Effector memory CD4-positive, alpha-beta T cell (primary cell): ENCODE measurements around the gene AGTPBP1.

Experiments
- DNase-seq, 3 donors: peaks; one replicate each; pipeline ENCODE4 v3.0.0-alpha.2; 2020
- H3K27ac ChIP-seq: 2 replicates; pipeline ENCODE4 v1.7.0; 2013; ENCODE audit warnings: mild to moderate bottlenecking, low read length, moderate library complexity; ENCODE audit not compliant: insufficient read depth, poor library complexity, severe bottlenecking
- H3K27me3 ChIP-seq: replicated peaks from 2 replicates; pipeline ENCODE4 v1.7.0; 2013; ENCODE audit warnings: mild to moderate bottlenecking, low read length; ENCODE audit not compliant: insufficient read depth, control insufficient read depth, poor library complexity, severe bottlenecking
- H3K36me3 ChIP-seq: 2 replicates; pipeline ENCODE4 v1.7.0; 2013; ENCODE audit warnings: mild to moderate bottlenecking, low read length, moderate library complexity; ENCODE audit not compliant: control insufficient read depth, insufficient read depth
- H3K4me1 ChIP-seq: 2 replicates; pipeline ENCODE4 v1.7.0; 2013; ENCODE audit warnings: low read length, mild to moderate bottlenecking; ENCODE audit not compliant: control insufficient read depth, insufficient read depth, poor library complexity, severe bottlenecking
- H3K4me3 ChIP-seq: 2 replicates; pipeline ENCODE4 v1.7.0; 2013; ENCODE audit warnings: low read length, low read depth, mild to moderate bottlenecking; ENCODE audit not compliant: insufficient read depth, poor library complexity, severe bottlenecking
- H3K9me3 ChIP-seq: 2 replicates; pipeline ENCODE4 v1.7.0; 2013; ENCODE audit warnings: mild to moderate bottlenecking, low read length, moderate library complexity; ENCODE audit not compliant: control insufficient read depth

AGTPBP1 gene

GRCh38 chr9:85743275-85744128 lies 1.7 kb upstream of the AGTPBP1 start:
- Histone ChIP-seq H3K27me3 (no peaks in the 10 kb centered on the region), H3K27ac (no peak overlapping the region), H3K9me3 (no peaks in the 10 kb centered on the region), H3K4me3 (no peak overlapping the region), H3K36me3 (no peaks in the 10 kb centered on the region), H3K4me1 (peaks cover 10% of the 10 kb centered on the region)
- no peak for DNase-seq

- Histone ChIP-seq H3K36me3 (no peaks in the 10 kb centered on the region), H3K27ac (peak overlapping the region; percentile 71), H3K9me3 (no peaks in the 10 kb centered on the region), H3K4me1 (peaks cover 10% of the 10 kb centered on the region), H3K27me3 (no peaks in the 10 kb centered on the region), H3K4me3 (peak overlapping the region; percentile 82)
- DNase-seq = no peak
Observed at GRCh38 chr9:85742597-85742936, 813 bp upstream of the AGTPBP1 start.

- Histone ChIP-seq H3K9me3 (no peaks in the 10 kb centered on the region), H3K36me3 (no peaks in the 10 kb centered on the region), H3K27ac (peak overlapping the region; percentile 95), H3K27me3 (no peaks in the 10 kb centered on the region), H3K4me1 (peaks cover 10% of the 10 kb centered on the region), H3K4me3 (peak overlapping the region; percentile 76)
- DNase-seq = peak; percentile 63 to 72 (median 65)
Observed at GRCh38 chr9:85741095-85741874, 469 bp downstream of the AGTPBP1 start.

GRCh38 chr9:85740787-85741094 lies 1.0 kb downstream of the AGTPBP1 start:
- no peaks in the 10 kb centered on the region for H3K9me3 ChIP-seq
- DNase-seq = no peak
- peak overlapping the region; percentile 95 for H3K27ac ChIP-seq
- H3K36me3 ChIP-seq = no peaks in the 10 kb centered on the region
- no peaks in the 10 kb centered on the region for H3K27me3 ChIP-seq
- peaks cover 10% of the 10 kb centered on the region for H3K4me1 ChIP-seq
- peak overlapping the region; percentile 76 for H3K4me3 ChIP-seq

- H3K4me1 ChIP-seq = peaks cover 10% of the 10 kb centered on the region
- H3K9me3 ChIP-seq = no peaks in the 10 kb centered on the region
- no peak for DNase-seq
- H3K36me3 ChIP-seq = no peaks in the 10 kb centered on the region
- no peak overlapping the region for H3K4me3 ChIP-seq
- no peaks in the 10 kb centered on the region for H3K27me3 ChIP-seq
- no peak overlapping the region for H3K27ac ChIP-seq
Observed at GRCh38 chr9:85738509-85738908, 3.2 kb downstream of the AGTPBP1 start.

GRCh38 chr9:85737671-85738070 lies 4.1 kb downstream of the AGTPBP1 start:
- Histone ChIP-seq H3K4me1 (peaks cover 10% of the 10 kb centered on the region), H3K36me3 (no peaks in the 10 kb centered on the region), H3K27ac (no peak overlapping the region), H3K4me3 (no peak overlapping the region), H3K27me3 (no peaks in the 10 kb centered on the region), H3K9me3 (no peaks in the 10 kb centered on the region)
- no peak for DNase-seq

GRCh38 chr9:85730916-85731630 lies 10.7 kb downstream of the AGTPBP1 start:
- no peak overlapping the region for H3K27ac ChIP-seq
- H3K4me1 ChIP-seq = peaks cover 2% of the 10 kb centered on the region
- no peaks in the 10 kb centered on the region for H3K27me3 ChIP-seq
- H3K36me3 ChIP-seq = no peaks in the 10 kb centered on the region
- no peak overlapping the region for H3K4me3 ChIP-seq
- DNase-seq = no peak
- no peaks in the 10 kb centered on the region for H3K9me3 ChIP-seq

GRCh38 chr9:85729882-85730281 lies 11.9 kb downstream of the AGTPBP1 start:
- Histone ChIP-seq H3K27me3 (no peaks in the 10 kb centered on the region), H3K36me3 (no peaks in the 10 kb centered on the region), H3K9me3 (no peaks in the 10 kb centered on the region), H3K4me3 (no peak overlapping the region), H3K4me1 (peaks cover 2% of the 10 kb centered on the region), H3K27ac (no peak overlapping the region)
- no peak for DNase-seq

GRCh38 chr9:85727500-85727899 lies 14.3 kb downstream of the AGTPBP1 start:
- Histone ChIP-seq H3K27ac (no peak overlapping the region), H3K36me3 (no peaks in the 10 kb centered on the region), H3K9me3 (no peaks in the 10 kb centered on the region), H3K4me1 (peaks cover 17% of the 10 kb centered on the region), H3K4me3 (no peak overlapping the region), H3K27me3 (no peaks in the 10 kb centered on the region)
- no peak for DNase-seq

- H3K9me3 ChIP-seq = no peaks in the 10 kb centered on the region
- peaks cover 15% of the 10 kb centered on the region for H3K4me1 ChIP-seq
- no peak for DNase-seq
- no peak overlapping the region for H3K27ac ChIP-seq
- no peak overlapping the region for H3K4me3 ChIP-seq
- H3K36me3 ChIP-seq = no peaks in the 10 kb centered on the region
- H3K27me3 ChIP-seq = no peaks in the 10 kb centered on the region
Observed at GRCh38 chr9:85726737-85727136, 15.0 kb downstream of the AGTPBP1 start.
